PFSK-1 (cell line): ENCODE measurements around the gene PCDHGA4.

Experiments used
- FOXP2 ChIP-seq: optimal IDR thresholded peaks from 2 replicates; pipeline ENCODE3; 2011; ENCODE audit warnings: borderline replicate concordance, control low read depth, inconsistent platforms; ENCODE audit not compliant: insufficient read depth; ENCODE audit errors: extremely low read length, extremely low read depth
- POLR2AphosphoS5 ChIP-seq: IDR thresholded peaks from 2 replicates; pipeline ENCODE4 v1.6.1; 2012; ENCODE audit warnings: low read depth, mild to moderate bottlenecking, control low read depth, low read length, moderate library complexity
- SIN3A ChIP-seq: IDR thresholded peaks from 2 replicates; pipeline ENCODE4 v1.6.1; 2012; ENCODE audit warnings: mild to moderate bottlenecking, low read length, moderate library complexity, borderline replicate concordance; ENCODE audit not compliant: insufficient read depth
- TAF1 ChIP-seq: IDR thresholded peaks from 2 replicates; pipeline ENCODE4 v1.6.1; 2012; ENCODE audit warnings: low read length, control low read depth, borderline replicate concordance; ENCODE audit not compliant: insufficient read depth
- TF ChIP-seq, protein P1 (sequence below), 2 experiments: IDR thresholded peaks; 2 replicates each; pipeline versions ENCODE4 v1.6.1 to v1.8.0; 2011 to 2012; ENCODE audit warnings: low read depth in 2 of 2, low read length in 2 of 2, control low read depth in 1 of 2, inconsistent platforms in 1 of 2, mild to moderate bottlenecking in 1 of 2, moderate library complexity in 1 of 2; ENCODE audit not compliant: insufficient read depth in 1 of 2

PCDHGA4 gene

DNA sequence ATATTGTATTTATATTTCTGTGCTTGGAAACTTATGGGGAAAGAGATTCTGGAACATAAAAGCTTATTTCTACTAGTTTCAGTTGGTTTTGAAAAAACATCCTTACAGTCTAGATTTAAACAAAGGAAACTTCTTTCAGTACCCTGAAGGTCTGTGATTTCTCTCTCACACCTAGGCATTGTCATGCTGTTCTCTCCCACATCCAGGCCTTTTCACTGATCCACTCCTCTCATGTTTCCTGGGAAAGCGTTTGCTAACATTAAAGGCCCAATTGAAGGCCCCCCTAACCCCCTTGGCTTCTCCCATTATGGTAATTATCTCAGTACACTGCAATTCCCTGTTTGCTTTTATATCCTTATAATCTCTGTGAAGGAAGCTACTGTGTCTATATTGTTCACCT lies 12.0 kb upstream of the PCDHGA4 start:
- TF ChIP-seq TAF1 (no peak), FOXP2 (no peak), SIN3A (no peak), POLR2AphosphoS5 (no peak)
- TF ChIP-seq, protein P1, sequence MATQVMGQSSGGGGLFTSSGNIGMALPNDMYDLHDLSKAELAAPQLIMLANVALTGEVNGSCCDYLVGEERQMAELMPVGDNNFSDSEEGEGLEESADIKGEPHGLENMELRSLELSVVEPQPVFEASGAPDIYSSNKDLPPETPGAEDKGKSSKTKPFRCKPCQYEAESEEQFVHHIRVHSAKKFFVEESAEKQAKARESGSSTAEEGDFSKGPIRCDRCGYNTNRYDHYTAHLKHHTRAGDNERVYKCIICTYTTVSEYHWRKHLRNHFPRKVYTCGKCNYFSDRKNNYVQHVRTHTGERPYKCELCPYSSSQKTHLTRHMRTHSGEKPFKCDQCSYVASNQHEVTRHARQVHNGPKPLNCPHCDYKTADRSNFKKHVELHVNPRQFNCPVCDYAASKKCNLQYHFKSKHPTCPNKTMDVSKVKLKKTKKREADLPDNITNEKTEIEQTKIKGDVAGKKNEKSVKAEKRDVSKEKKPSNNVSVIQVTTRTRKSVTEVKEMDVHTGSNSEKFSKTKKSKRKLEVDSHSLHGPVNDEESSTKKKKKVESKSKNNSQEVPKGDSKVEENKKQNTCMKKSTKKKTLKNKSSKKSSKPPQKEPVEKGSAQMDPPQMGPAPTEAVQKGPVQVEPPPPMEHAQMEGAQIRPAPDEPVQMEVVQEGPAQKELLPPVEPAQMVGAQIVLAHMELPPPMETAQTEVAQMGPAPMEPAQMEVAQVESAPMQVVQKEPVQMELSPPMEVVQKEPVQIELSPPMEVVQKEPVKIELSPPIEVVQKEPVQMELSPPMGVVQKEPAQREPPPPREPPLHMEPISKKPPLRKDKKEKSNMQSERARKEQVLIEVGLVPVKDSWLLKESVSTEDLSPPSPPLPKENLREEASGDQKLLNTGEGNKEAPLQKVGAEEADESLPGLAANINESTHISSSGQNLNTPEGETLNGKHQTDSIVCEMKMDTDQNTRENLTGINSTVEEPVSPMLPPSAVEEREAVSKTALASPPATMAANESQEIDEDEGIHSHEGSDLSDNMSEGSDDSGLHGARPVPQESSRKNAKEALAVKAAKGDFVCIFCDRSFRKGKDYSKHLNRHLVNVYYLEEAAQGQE (IDR thresholded peaks at IDR 0.05; ENCODE audit: insufficient read depth in 1 of 2, low read depth in 2 of 2, low read length in 2 of 2), result no peak

- TF ChIP-seq SIN3A, result no peak
- TF ChIP-seq TAF1, result no peak
- TF ChIP-seq FOXP2, result no peak
- TF ChIP-seq POLR2AphosphoS5, result no peak
- TF ChIP-seq, protein P1 (IDR thresholded peaks at IDR 0.05; ENCODE audit: insufficient read depth in 1 of 2, low read depth in 2 of 2, low read length in 2 of 2), result no peak
Measured at GRCh38 chr5:141343242-141343952, 11.4 kb upstream of the PCDHGA4 start, which contains the start of gene PCDHGA3. Gene PCDHGA3, plus strand, starts transcription at chr5:141343829. Its CDS starts 205 bp downstream, at chr5:141344034.

GRCh38 chr5:141343953-141344463 lies 10.8 kb upstream of the PCDHGA4 start:
- no peak for TF ChIP-seq SIN3A

GRCh38 chr5:141345327-141345726 lies 9.5 kb upstream of the PCDHGA4 start:
- TF ChIP-seq TAF1, result no peak
- no peak for TF ChIP-seq SIN3A
- TF ChIP-seq, protein P1 (IDR thresholded peaks at IDR 0.05; ENCODE audit: insufficient read depth in 1 of 2, low read depth in 2 of 2, low read length in 2 of 2), result no peak
- TF ChIP-seq POLR2AphosphoS5, result no peak
- TF ChIP-seq FOXP2, result no peak

DNA sequence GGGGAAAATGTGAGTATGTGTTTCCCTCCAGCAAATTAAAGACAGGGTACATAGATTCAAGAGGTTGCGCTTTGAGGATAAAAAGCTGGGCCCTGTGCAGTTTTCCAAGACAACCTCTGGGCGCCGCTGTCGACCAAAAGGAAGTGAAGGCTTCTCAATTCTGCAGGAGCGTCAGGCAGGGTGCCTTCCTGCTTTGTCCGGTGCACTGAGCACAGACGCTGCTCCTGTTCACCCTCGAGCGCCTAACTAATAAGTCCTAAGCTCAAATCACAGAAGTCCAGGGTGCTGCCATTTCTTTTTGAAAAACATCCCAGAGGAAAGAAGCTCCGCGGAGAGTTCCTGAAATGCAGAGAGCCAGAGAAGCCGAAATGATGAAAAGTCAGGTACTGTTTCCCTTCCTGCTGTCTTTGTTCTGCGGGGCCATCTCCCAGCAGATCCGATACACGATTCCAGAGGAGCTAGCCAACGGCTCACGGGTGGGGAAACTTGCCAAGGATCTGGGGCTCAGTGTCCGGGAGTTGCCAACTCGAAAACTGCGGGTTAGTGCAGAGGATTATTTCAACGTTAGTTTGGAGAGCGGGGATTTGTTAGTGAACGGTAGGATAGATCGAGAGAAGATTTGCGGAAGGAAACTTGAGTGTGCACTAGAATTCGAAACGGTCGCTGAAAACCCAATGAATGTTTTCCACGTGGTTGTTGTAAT lies 4.8 kb upstream of the PCDHGA4 start, which contains the start of gene PCDHGB1:
Gene PCDHGB1 (plus strand): TSS at position 183 of the 703 bp plus-strand sequence. CDS start 162 bp downstream, at position 345.
- TF ChIP-seq POLR2AphosphoS5, result peak; percentile 51; the same call in 1 of the 2 replicates
- no peak for TF ChIP-seq TAF1

DNA sequence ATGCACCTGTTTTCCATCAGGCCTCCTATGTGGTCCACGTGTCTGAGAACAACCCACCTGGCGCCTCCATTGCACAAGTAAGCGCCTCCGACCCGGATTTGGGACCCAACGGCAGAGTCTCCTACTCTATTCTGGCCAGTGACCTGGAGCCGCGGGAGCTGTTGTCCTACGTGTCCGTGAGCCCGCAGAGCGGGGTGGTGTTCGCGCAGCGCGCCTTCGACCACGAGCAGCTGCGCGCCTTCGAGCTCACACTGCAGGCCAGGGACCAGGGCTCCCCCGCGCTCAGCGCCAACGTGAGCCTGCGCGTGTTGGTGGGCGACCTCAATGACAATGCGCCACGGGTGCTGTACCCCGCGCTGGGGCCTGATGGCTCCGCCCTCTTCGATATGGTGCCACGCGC lies 3.2 kb upstream of the PCDHGA4 start:
- no peak for TF ChIP-seq TAF1
- TF ChIP-seq POLR2AphosphoS5, result no peak
- no peak for TF ChIP-seq SIN3A
- TF ChIP-seq FOXP2, result no peak
- TF ChIP-seq, protein P1 (IDR thresholded peaks at IDR 0.05; ENCODE audit: insufficient read depth in 1 of 2, low read depth in 2 of 2, low read length in 2 of 2), result no peak
